NB4 (cell line): ENCODE results near the gene HERC5.

Source experiments
- DNase-seq: peaks from one replicate; pipeline ENCODE4 v3.0.0; 2010; ENCODE audit warnings: low read depth
- H3K4me3 ChIP-seq: one replicate; pipeline ENCODE4 v1.5.1; 2011; ENCODE audit warnings: mild to moderate bottlenecking, low read depth, low read length, moderate library complexity
- MYC ChIP-seq: IDR thresholded peaks from 2 replicates; pipeline ENCODE4 v1.6.1; 2011; ENCODE audit warnings: low read depth, low read length
- POLR2A ChIP-seq: IDR thresholded peaks from 2 replicates; pipeline ENCODE4 v1.6.1; 2011; ENCODE audit warnings: mild to moderate bottlenecking; ENCODE audit not compliant: insufficient read length; ENCODE audit errors: extremely low read depth
- TF ChIP-seq, protein P1 (sequence below): IDR thresholded peaks from 2 replicates; pipeline ENCODE4 v1.6.1; 2011; ENCODE audit warnings: low read depth, low read length
- TF ChIP-seq, protein P2 (sequence below): IDR thresholded peaks from one replicate; pipeline ENCODE4 v1.5.1; 2012; ENCODE audit warnings: low read depth, low read length

HERC5 gene

DNA sequence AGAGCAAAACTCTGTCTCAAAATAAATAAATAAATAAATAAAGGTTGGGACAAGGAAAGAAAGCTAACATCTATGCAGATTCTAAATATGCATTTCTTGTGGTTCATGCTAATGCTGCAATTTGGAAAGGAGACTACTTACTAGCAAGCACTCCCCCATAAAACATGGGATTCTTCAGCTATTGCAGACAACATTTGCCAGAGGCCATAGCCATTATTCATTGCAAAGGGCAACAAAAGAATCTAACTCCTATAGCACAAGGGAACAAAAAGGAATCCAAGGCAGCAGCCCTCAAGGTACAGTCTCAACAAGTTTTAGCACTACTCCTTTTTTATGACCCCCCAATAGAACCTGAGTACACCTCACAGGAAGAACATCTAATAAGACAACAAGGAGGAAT lies 8.0 kb upstream of the HERC5 start:
- TF ChIP-seq POLR2A (no peak), MYC (no peak)
- TF ChIP-seq, protein P1, sequence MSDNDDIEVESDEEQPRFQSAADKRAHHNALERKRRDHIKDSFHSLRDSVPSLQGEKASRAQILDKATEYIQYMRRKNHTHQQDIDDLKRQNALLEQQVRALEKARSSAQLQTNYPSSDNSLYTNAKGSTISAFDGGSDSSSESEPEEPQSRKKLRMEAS: no peak
- TF ChIP-seq, protein P2, sequence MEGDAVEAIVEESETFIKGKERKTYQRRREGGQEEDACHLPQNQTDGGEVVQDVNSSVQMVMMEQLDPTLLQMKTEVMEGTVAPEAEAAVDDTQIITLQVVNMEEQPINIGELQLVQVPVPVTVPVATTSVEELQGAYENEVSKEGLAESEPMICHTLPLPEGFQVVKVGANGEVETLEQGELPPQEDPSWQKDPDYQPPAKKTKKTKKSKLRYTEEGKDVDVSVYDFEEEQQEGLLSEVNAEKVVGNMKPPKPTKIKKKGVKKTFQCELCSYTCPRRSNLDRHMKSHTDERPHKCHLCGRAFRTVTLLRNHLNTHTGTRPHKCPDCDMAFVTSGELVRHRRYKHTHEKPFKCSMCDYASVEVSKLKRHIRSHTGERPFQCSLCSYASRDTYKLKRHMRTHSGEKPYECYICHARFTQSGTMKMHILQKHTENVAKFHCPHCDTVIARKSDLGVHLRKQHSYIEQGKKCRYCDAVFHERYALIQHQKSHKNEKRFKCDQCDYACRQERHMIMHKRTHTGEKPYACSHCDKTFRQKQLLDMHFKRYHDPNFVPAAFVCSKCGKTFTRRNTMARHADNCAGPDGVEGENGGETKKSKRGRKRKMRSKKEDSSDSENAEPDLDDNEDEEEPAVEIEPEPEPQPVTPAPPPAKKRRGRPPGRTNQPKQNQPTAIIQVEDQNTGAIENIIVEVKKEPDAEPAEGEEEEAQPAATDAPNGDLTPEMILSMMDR: no peak
- DNase-seq: no peak

DNA sequence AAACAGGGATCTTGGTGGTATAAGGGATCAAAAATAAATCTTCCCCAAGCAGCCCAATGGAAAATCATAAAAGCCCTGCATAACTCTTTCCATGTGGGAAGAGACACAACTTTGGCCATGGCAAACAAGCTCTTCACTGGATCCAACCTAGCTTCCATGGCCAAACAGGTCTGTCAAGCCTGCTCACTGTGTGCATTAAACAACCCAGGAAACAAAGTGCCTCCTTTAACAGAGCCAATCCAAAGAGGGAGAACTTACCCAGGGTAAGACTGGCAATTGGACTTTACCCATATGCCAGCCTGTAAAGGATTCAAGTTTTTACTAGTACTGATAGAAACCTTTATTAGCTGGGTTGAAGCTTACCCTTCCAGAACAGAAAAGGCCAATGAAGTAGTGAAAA lies 7.6 kb upstream of the HERC5 start:
- TF ChIP-seq, protein P2: no peak
- TF ChIP-seq, protein P1: no peak
- TF ChIP-seq POLR2A: no peak
- no peak for TF ChIP-seq MYC
- no peak overlapping the region for H3K4me3 ChIP-seq
- DNase-seq: no peak

More for the DNA sequence above, 8.0 kb upstream of the HERC5 start:
- H3K4me3 ChIP-seq: no peak overlapping the region

DNA sequence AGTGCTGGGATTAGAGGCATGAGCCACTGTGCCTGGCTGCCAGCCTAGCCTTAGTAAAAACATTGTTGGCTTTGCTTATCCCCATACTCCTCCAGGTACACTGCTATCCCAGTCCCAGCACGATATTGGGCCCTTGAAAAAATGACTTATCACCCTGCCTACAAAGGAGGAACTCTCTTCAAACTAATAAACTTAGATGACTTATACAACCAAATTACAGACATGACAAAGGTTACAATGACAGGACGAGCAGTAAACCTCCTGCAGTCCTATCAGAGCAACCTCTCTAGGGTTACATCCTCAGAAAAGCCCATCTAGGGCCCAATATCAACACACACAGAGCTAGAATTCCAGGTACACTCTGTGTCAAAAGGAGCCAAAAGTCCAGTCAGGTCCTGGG lies 5.7 kb upstream of the HERC5 start:
- H3K4me3 ChIP-seq: no peak overlapping the region
- TF ChIP-seq, protein P1: no peak
- TF ChIP-seq, protein P2: no peak
- TF ChIP-seq MYC (no peak), POLR2A (no peak)
- DNase-seq: no peak

DNA sequence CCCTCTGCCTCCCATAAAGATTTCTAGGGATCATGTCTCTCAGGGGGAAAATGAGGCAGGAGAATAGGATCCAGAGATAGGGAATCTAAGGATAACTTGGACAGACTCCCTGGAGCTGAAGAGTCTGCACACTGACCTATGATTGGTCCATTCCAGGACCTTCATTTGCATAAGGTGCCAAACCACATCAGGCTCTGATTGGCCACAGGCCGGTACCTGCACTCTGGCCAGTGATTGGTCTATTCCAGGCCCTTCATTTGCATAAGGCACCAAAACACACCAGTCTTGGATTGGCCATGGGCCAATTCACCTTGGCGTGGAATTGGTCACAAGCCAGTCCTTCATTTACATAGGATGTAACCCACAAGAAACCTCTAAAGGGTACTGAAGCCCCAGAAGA lies 4.0 kb upstream of the HERC5 start:
- no peak for DNase-seq
- no peak overlapping the region for H3K4me3 ChIP-seq
- TF ChIP-seq MYC: no peak
- TF ChIP-seq, protein P1: no peak
- TF ChIP-seq, protein P2: no peak
- TF ChIP-seq POLR2A: no peak

DNA sequence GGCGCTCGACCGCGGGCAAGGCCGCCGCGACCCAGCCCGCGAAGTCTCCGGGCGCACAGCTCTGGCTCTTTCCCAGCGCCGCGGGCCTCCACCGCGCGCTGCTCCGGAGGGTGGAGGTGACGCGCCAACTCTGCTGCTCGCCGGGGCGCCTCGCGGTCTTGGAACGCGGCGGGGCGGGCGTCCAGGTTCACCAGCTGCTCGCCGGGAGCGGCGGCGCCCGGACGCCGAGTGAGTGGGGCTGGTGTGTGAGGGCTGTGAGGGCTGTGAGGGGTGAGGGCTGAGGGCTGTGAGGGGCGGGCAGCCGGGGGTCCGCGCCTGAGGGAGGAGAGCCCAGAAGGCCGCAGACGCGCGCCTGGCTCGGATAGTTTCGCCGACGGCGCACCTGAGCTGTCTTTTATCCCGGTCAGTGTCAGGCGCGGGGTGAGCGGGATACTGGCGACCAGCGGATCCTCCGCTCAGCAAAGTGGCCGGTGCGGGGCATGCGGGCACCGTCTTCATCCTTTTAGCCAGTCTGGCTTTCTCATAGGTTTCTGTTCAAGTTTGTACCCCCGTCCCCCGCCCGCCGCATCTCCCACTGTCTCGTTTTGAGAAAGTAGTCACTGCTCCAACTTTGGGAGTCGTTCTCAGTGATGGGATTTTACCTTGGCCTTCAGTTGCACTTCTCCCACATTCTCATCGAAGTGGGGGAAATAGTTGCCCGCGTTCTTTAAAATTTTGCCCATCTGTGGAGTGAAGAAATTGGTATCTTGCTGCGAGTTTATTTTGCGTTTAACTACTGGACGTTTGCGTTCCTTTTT lies 586 bp downstream of the HERC5 start:
- peak; percentile 68 for DNase-seq
- TF ChIP-seq POLR2A: no peak
- TF ChIP-seq, protein P1: no peak
- TF ChIP-seq, protein P2: no peak
- no peak for TF ChIP-seq MYC
- peak overlapping the region; percentile 72 for H3K4me3 ChIP-seq
